ENCODE results near the gene PARP16. TPM values are rescaled to one million over a fixed set of nuclear protein-coding genes. Genes with fewer than 3 reads are reported as not detected.

Gene PARP16
- total RNA-seq, 1 experiment from 2014 or later: 4.7 TPM

GRCh38 chr15:65264863-65265430, 21.7 kb downstream of the PARP16 start (continued):
- TF ChIP-seq ERG (CRISPR knock-in tag; IDR thresholded peaks at IDR 0.05) (no peak), JUN (CRISPR knock-in tag; IDR thresholded peaks at IDR 0.05) (no peak), SMAD3 (CRISPR knock-in tag; IDR thresholded peaks at IDR 0.05; ENCODE audit: borderline replicate concordance) (no peak), MLX (CRISPR knock-in tag; IDR thresholded peaks at IDR 0.05) (no peak), ZNF121 (CRISPR knock-in tag; IDR thresholded peaks at IDR 0.05) (no peak)
- TF ChIP-seq, protein P1, sequence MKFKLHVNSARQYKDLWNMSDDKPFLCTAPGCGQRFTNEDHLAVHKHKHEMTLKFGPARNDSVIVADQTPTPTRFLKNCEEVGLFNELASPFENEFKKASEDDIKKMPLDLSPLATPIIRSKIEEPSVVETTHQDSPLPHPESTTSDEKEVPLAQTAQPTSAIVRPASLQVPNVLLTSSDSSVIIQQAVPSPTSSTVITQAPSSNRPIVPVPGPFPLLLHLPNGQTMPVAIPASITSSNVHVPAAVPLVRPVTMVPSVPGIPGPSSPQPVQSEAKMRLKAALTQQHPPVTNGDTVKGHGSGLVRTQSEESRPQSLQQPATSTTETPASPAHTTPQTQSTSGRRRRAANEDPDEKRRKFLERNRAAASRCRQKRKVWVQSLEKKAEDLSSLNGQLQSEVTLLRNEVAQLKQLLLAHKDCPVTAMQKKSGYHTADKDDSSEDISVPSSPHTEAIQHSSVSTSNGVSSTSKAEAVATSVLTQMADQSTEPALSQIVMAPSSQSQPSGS (CRISPR knock-in tag; IDR thresholded peaks at IDR 0.05; ENCODE audit: borderline replicate concordance, low read depth): no peak

DNA sequence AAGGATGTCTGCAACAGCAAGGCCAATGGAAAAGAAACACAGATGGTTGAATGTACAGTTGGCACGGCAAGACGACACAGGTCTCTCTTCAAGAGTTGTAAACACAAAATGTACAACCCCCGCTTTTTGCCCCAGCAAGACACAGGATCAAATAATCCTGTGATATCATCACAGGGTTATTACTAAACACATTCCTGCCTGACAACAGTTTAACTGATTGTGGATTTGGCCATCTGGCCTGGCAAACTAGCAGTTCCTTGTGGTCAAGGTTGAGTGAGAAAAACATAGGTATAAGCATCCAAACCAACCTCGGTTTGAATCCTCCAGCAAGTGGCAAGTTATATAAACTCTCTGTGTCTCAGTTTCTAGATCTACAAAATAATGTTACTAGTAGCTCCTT, 23.4 kb downstream of the PARP16 start:
- DNase-seq (ENCODE audit: low spot score) (no peak), ATAC-seq (no peak)
- H3K9me3 Mint-ChIP-seq: peaks cover 3% of the 10 kb centered on the region
- H3K4me1 Mint-ChIP-seq: peaks cover 27% of the 10 kb centered on the region
- H3K27me3 Mint-ChIP-seq (ENCODE audit: low read depth): no peaks in the 10 kb centered on the region
- POLR2A ChIA-PET: no interaction called here
- H3K4me3 Mint-ChIP-seq: no peak overlapping the region
- H3K27ac Mint-ChIP-seq: peak overlapping the region; percentile 42; the same call in 1 of the 2 replicates
- CTCF ChIA-PET: no interaction called here
- TF ChIP-seq GABPB1 (CRISPR knock-in tag; IDR thresholded peaks at IDR 0.05) (no peak), JAZF1 (CRISPR knock-in tag; IDR thresholded peaks at IDR 0.05) (no peak), ZNF671 (CRISPR knock-in tag; IDR thresholded peaks at IDR 0.05) (no peak), ELF4 (CRISPR knock-in tag; IDR thresholded peaks at IDR 0.05; ENCODE audit: low read depth) (no peak), IRF2 (CRISPR knock-in tag; IDR thresholded peaks at IDR 0.05; ENCODE audit: borderline replicate concordance, low read depth) (no peak), ZNF423 (CRISPR knock-in tag; IDR thresholded peaks at IDR 0.05) (no peak), CREM (CRISPR knock-in tag; IDR thresholded peaks at IDR 0.05) (no peak), FOXP1 (CRISPR knock-in tag; IDR thresholded peaks at IDR 0.05; ENCODE audit: borderline replicate concordance) (no peak), MLX (CRISPR knock-in tag; IDR thresholded peaks at IDR 0.05) (no peak), E2F5 (CRISPR knock-in tag; IDR thresholded peaks at IDR 0.05) (no peak)
- TF ChIP-seq, protein P2, sequence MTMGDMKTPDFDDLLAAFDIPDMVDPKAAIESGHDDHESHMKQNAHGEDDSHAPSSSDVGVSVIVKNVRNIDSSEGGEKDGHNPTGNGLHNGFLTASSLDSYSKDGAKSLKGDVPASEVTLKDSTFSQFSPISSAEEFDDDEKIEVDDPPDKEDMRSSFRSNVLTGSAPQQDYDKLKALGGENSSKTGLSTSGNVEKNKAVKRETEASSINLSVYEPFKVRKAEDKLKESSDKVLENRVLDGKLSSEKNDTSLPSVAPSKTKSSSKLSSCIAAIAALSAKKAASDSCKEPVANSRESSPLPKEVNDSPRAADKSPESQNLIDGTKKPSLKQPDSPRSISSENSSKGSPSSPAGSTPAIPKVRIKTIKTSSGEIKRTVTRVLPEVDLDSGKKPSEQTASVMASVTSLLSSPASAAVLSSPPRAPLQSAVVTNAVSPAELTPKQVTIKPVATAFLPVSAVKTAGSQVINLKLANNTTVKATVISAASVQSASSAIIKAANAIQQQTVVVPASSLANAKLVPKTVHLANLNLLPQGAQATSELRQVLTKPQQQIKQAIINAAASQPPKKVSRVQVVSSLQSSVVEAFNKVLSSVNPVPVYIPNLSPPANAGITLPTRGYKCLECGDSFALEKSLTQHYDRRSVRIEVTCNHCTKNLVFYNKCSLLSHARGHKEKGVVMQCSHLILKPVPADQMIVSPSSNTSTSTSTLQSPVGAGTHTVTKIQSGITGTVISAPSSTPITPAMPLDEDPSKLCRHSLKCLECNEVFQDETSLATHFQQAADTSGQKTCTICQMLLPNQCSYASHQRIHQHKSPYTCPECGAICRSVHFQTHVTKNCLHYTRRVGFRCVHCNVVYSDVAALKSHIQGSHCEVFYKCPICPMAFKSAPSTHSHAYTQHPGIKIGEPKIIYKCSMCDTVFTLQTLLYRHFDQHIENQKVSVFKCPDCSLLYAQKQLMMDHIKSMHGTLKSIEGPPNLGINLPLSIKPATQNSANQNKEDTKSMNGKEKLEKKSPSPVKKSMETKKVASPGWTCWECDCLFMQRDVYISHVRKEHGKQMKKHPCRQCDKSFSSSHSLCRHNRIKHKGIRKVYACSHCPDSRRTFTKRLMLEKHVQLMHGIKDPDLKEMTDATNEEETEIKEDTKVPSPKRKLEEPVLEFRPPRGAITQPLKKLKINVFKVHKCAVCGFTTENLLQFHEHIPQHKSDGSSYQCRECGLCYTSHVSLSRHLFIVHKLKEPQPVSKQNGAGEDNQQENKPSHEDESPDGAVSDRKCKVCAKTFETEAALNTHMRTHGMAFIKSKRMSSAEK (CRISPR knock-in tag; IDR thresholded peaks at IDR 0.05; ENCODE audit: borderline replicate concordance): no peak
- TF ChIP-seq, protein P3, sequence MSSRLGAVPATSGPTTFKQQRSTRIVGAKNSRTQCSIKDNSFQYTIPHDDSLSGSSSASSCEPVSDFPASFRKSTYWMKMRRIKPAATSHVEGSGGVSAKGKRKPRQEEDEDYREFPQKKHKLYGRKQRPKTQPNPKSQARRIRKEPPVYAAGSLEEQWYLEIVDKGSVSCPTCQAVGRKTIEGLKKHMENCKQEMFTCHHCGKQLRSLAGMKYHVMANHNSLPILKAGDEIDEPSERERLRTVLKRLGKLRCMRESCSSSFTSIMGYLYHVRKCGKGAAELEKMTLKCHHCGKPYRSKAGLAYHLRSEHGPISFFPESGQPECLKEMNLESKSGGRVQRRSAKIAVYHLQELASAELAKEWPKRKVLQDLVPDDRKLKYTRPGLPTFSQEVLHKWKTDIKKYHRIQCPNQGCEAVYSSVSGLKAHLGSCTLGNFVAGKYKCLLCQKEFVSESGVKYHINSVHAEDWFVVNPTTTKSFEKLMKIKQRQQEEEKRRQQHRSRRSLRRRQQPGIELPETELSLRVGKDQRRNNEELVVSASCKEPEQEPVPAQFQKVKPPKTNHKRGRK (CRISPR knock-in tag; IDR thresholded peaks at IDR 0.05; ENCODE audit: borderline replicate concordance): no peak
- TF ChIP-seq, protein P4, sequence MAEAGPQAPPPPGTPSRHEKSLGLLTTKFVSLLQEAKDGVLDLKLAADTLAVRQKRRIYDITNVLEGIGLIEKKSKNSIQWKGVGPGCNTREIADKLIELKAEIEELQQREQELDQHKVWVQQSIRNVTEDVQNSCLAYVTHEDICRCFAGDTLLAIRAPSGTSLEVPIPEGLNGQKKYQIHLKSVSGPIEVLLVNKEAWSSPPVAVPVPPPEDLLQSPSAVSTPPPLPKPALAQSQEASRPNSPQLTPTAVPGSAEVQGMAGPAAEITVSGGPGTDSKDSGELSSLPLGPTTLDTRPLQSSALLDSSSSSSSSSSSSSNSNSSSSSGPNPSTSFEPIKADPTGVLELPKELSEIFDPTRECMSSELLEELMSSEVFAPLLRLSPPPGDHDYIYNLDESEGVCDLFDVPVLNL (CRISPR knock-in tag; IDR thresholded peaks at IDR 0.05; ENCODE audit: borderline replicate concordance, low read depth): no peak
- TF ChIP-seq, protein P5, sequence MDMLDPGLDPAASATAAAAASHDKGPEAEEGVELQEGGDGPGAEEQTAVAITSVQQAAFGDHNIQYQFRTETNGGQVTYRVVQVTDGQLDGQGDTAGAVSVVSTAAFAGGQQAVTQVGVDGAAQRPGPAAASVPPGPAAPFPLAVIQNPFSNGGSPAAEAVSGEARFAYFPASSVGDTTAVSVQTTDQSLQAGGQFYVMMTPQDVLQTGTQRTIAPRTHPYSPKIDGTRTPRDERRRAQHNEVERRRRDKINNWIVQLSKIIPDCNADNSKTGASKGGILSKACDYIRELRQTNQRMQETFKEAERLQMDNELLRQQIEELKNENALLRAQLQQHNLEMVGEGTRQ (CRISPR knock-in tag; IDR thresholded peaks at IDR 0.05): no peak
- TF ChIP-seq, protein P6, sequence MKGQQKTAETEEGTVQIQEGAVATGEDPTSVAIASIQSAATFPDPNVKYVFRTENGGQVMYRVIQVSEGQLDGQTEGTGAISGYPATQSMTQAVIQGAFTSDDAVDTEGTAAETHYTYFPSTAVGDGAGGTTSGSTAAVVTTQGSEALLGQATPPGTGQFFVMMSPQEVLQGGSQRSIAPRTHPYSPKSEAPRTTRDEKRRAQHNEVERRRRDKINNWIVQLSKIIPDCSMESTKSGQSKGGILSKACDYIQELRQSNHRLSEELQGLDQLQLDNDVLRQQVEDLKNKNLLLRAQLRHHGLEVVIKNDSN (CRISPR knock-in tag; IDR thresholded peaks at IDR 0.05): no peak
- H3K36me3 Mint-ChIP-seq: peaks cover 8% of the 10 kb centered on the region
